HCT116 (cell line): ENCODE measurements around the gene SEMA3E. TPM values are rescaled to one million over a fixed set of nuclear protein-coding genes. Genes with fewer than 3 reads are reported as not detected.

Experiments
- ATAC-seq: fragments of 200-7000 bp; cut with Tn5 transposase; 2 replicates; pipeline ENCODE4 v1.9.1; 2020; ENCODE audit warnings: mild to moderate bottlenecking, moderate library complexity
- BruUV-seq: library from RNA; stranded (reverse); fragments of 400-500 nt; replicated peaks from 2 replicates; lab custom pipeline; 2021; lab: Mats Ljungman, UMichigan
- CTCF ChIA-PET: fragments of 300-600 bp; sonication (Branson Sonifier 250); formaldehyde crosslinking; loops from one replicate; lab custom pipeline; 2021; ENCODE audit warnings: antibody characterized with exemption; lab: Charles Lee
- POLR2A ChIA-PET: fragments of 300-600, 350-600 bp; sonication (Branson Sonifier 250); formaldehyde crosslinking; loops from one replicate; lab custom pipeline; 2021; ENCODE audit warnings: antibody characterized with exemption; lab: Charles Lee
- RAD21 ChIA-PET, 2 experiments: fragments of 300-600 bp; sonication (Branson Sonifier 250); formaldehyde crosslinking; loops; one replicate each; lab custom pipeline; 2023; ENCODE audit warnings: low total read pairs in 2 of 2; ENCODE audit not compliant: uncharacterized antibody in 2 of 2, unreplicated experiment in 2 of 2, low non-redundant PET in 1 of 2; lab: Charles Lee
- DNase-seq: peaks from one replicate; pipeline ENCODE4 v3.0.0-alpha.2; 2010; ENCODE audit warnings: low read depth, low spot score
- H2AFZ ChIP-seq: fragments of 200-600 bp; shearing (Covaris generic), sonication (generic); 2 replicates; pipeline ENCODE4 v1.6.1; 2017; ENCODE audit warnings: low read depth, mixed run types, mixed read lengths, antibody characterized with exemption, low read length; ENCODE audit not compliant: poor library complexity, severe bottlenecking
- H3K27ac ChIP-seq: 2 replicates; pipeline ENCODE4 v1.5.1; 2012; ENCODE audit warnings: low read depth, low read length
- H3K27me3 ChIP-seq: fragments of 200-600 bp; sonication (generic); 2 replicates; pipeline ENCODE4 v1.6.1; 2016; ENCODE audit warnings: mixed run types, low read length, mixed read lengths; ENCODE audit not compliant: insufficient read depth
- H3K36me3 ChIP-seq, 2 experiments: fragments of 200-500 bp in 1 of 2; fragments of 200-600 bp in 1 of 2; sonication (Bioruptor generic) in 1 of 2; sonication (generic) in 1 of 2; 2 replicates each; pipeline versions ENCODE4 v1.5.1 to v1.6.1; 2014 to 2016; ENCODE audit warnings: low read length in 2 of 2, inconsistent platforms in 1 of 2, mixed read lengths in 1 of 2, mixed run types in 1 of 2; ENCODE audit not compliant: insufficient read depth in 2 of 2, control insufficient read depth in 1 of 2
- H3K4me1 ChIP-seq, 2 experiments: fragments of 200-600 bp in 1 of 2; sonication (generic) in 1 of 2; 2 replicates each; pipeline versions ENCODE4 v1.5.1 to v1.6.1; 2012 to 2017; ENCODE audit warnings: low read length in 2 of 2, inconsistent platforms in 1 of 2, mild to moderate bottlenecking in 1 of 2, mixed read lengths in 1 of 2, mixed run types in 1 of 2, moderate library complexity in 1 of 2; ENCODE audit not compliant: insufficient read depth in 2 of 2, control insufficient read depth in 1 of 2
- H3K4me2 ChIP-seq: fragments of 200-600 bp; sonication (generic); 2 replicates; pipeline ENCODE4 v1.6.1; 2017; ENCODE audit warnings: mixed run types, low read length, mixed read lengths
- H3K4me3 ChIP-seq, 2 experiments: fragments of 200-600 bp in 1 of 2; sonication (generic) in 1 of 2; replicated peaks in 1 of 2; 2 replicates each; pipeline ENCODE4 v1.5.1; 2011 to 2016; ENCODE audit warnings: low read length in 2 of 2, control low read depth in 1 of 2, low read depth in 1 of 2, mild to moderate bottlenecking in 1 of 2, mixed read lengths in 1 of 2, mixed run types in 1 of 2
- H3K79me2 ChIP-seq: fragments of 200-600 bp; sonication (generic); 2 replicates; pipeline ENCODE4 v1.6.1; 2017; ENCODE audit warnings: mild to moderate bottlenecking, mixed run types, low read length, moderate library complexity, mixed read lengths; ENCODE audit not compliant: insufficient read depth
- H3K9ac ChIP-seq: fragments of 200-600 bp; sonication (generic); 2 replicates; pipeline ENCODE4 v1.6.1; 2016; ENCODE audit warnings: low read length, mixed read lengths
- H3K9me2 ChIP-seq: fragments of 200-600 bp; sonication (generic), shearing (Covaris generic); 2 replicates; pipeline ENCODE4 v1.6.1; 2017; ENCODE audit warnings: mixed run types, mild to moderate bottlenecking, moderate library complexity; ENCODE audit not compliant: insufficient read depth
- H3K9me3 ChIP-seq, 2 experiments: fragments of 200-500 bp in 1 of 2; fragments of 200-600 bp in 1 of 2; sonication (Bioruptor generic) in 1 of 2; sonication (generic) in 1 of 2; 2 replicates each; pipeline ENCODE4 v1.6.1; 2014 to 2017; ENCODE audit warnings: low read length in 2 of 2, mixed read lengths in 2 of 2, inconsistent platforms in 1 of 2, low read depth in 1 of 2, mild to moderate bottlenecking in 1 of 2, mixed run types in 1 of 2, moderate library complexity in 1 of 2; ENCODE audit not compliant: control insufficient read depth in 1 of 2, insufficient read depth in 1 of 2
- H4K20me1 ChIP-seq: fragments of 200-600 bp; sonication (generic), shearing (Covaris generic); 2 replicates; pipeline ENCODE4 v1.6.1; 2017; ENCODE audit warnings: mixed run types, mild to moderate bottlenecking, moderate library complexity; ENCODE audit not compliant: insufficient read depth
- ATF3 ChIP-seq: IDR thresholded peaks from 2 replicates; pipeline ENCODE4 v1.6.1; 2012
- EGR1 ChIP-seq: IDR thresholded peaks from 2 replicates; pipeline ENCODE4 v1.6.1; 2012; ENCODE audit warnings: low read depth
- ELF1 ChIP-seq: IDR thresholded peaks from 2 replicates; pipeline ENCODE4 v1.6.1; 2012; ENCODE audit warnings: low read depth, borderline replicate concordance
- EZH2 ChIP-seq: fragments of 200-600 bp; sonication (generic); IDR thresholded peaks from 2 replicates; pipeline ENCODE4 v1.6.1; 2017; ENCODE audit warnings: antibody characterized with exemption, mixed run types
- EZH2phosphoT487 ChIP-seq: fragments of 200-600 bp; IDR thresholded peaks from 2 replicates; pipeline ENCODE4 v1.6.1; 2018; ENCODE audit warnings: antibody characterized with exemption, borderline replicate concordance
- FOSL1 ChIP-seq: IDR thresholded peaks from 2 replicates; pipeline ENCODE4 v1.6.1; 2012; ENCODE audit warnings: low read depth
- JUND ChIP-seq: IDR thresholded peaks from 2 replicates; pipeline ENCODE4 v1.6.1; 2012
- RAD21 ChIP-seq: IDR thresholded peaks from 2 replicates; pipeline ENCODE4 v1.6.1; 2012; ENCODE audit warnings: low read depth, mild to moderate bottlenecking
- REST ChIP-seq: IDR thresholded peaks from 2 replicates; pipeline ENCODE4 v1.6.1; 2012; ENCODE audit warnings: low read depth
- SIN3A ChIP-seq: IDR thresholded peaks from 2 replicates; pipeline ENCODE4 v1.6.1; 2012; ENCODE audit warnings: low read depth
- SP1 ChIP-seq: IDR thresholded peaks from 2 replicates; pipeline ENCODE4 v1.6.1; 2012; ENCODE audit warnings: low read depth
- SRF ChIP-seq: IDR thresholded peaks from 2 replicates; pipeline ENCODE4 v1.6.1; 2012; ENCODE audit warnings: low read depth
- TCF7L2 ChIP-seq: IDR thresholded peaks from 2 replicates; pipeline ENCODE4 v1.7.0; 2011; ENCODE audit warnings: borderline replicate concordance, inconsistent platforms; ENCODE audit not compliant: insufficient read depth, insufficient read length; ENCODE audit errors: extremely low read depth
- YY1 ChIP-seq: IDR thresholded peaks from 2 replicates; pipeline ENCODE4 v1.6.1; 2011; ENCODE audit warnings: low read length, low read depth, moderate library complexity, mild to moderate bottlenecking; ENCODE audit not compliant: insufficient replicate concordance; ENCODE audit errors: extremely low read depth
- ZBTB33 ChIP-seq: IDR thresholded peaks from 2 replicates; pipeline ENCODE4 v1.6.1; 2011; ENCODE audit warnings: mild to moderate bottlenecking, low read length, moderate library complexity; ENCODE audit not compliant: insufficient replicate concordance; ENCODE audit errors: extremely low read depth
- ZFX ChIP-seq: fragments of 450-650 bp; IDR thresholded peaks from 2 replicates; pipeline ENCODE4 v1.6.1; 2017
- ZNF274 ChIP-seq: fragments of 200-500 bp; sonication (Bioruptor generic); IDR thresholded peaks from 2 replicates; pipeline ENCODE4 v1.6.1; 2014; ENCODE audit warnings: mild to moderate bottlenecking, low read depth, low read length, inconsistent platforms
- intact Hi-C: fragments of 100-400 bp; cut with micrococcal nuclease; formaldehyde crosslinking; loops from 2 replicates; pipeline ENCODE4 v1.10.0; 2022
- total RNA-seq: library from RNA; stranded (reverse); gene quantifications from one replicate; pipeline ENCODE4 v1.2.1, GENCODE V29; 2021; ENCODE audit not compliant: unreplicated experiment

The SEMA3E gene
- total RNA-seq, 1 experiment from 2014 or later: 1.6 TPM

GRCh38 chr7:83681200-83681778 is 32.4 kb upstream of the SEMA3E start:
- CTCF ChIA-PET: no interaction called here
- no peak overlapping the region for H3K4me2 ChIP-seq
- H3K79me2 ChIP-seq: no peaks in the 10 kb centered on the region
- BruUV-seq: no TSS peak
- RAD21 ChIA-PET: no interaction called here
- intact Hi-C loops: no loop called here
- H2AFZ ChIP-seq: no peak overlapping the region
- H3K9ac ChIP-seq: no peak overlapping the region
- ATAC-seq (no peak), DNase-seq (no peak)
- no peaks in the 10 kb centered on the region for H3K27me3 ChIP-seq
- peaks cover 23 to 37% of the 10 kb centered on the region in 2 experiments for H3K4me1 ChIP-seq
- H3K27ac ChIP-seq: no peak overlapping the region
- POLR2A ChIA-PET: no interaction called here
- no peaks in the 10 kb centered on the region for H3K36me3 ChIP-seq
- TF ChIP-seq ZFX (no peak), ZNF274 (no peak), EZH2 (no peak), JUND (no peak), YY1 (no peak), EGR1 (no peak), SIN3A (no peak), ZBTB33 (no peak), TCF7L2 (no peak), SRF (no peak), REST (no peak), EZH2phosphoT487 (no peak), RAD21 (no peak), ATF3 (no peak), ELF1 (no peak), FOSL1 (no peak), SP1 (no peak)
- H3K9me2 ChIP-seq: no peaks in the 10 kb centered on the region
- no peaks in the 10 kb centered on the region for H3K9me3 ChIP-seq
- H4K20me1 ChIP-seq: no peaks in the 10 kb centered on the region
- no peak overlapping the region for H3K4me3 ChIP-seq
